ENCODE data around the gene CLSTN2. TPM values are rescaled to one million over a fixed set of nuclear protein-coding genes. Genes with fewer than 3 reads are reported as not detected.

Gene CLSTN2
- total RNA-seq, 4 donors from 2014 or later, result 3.7 to 9.5 (median 7.4) TPM

DNA sequence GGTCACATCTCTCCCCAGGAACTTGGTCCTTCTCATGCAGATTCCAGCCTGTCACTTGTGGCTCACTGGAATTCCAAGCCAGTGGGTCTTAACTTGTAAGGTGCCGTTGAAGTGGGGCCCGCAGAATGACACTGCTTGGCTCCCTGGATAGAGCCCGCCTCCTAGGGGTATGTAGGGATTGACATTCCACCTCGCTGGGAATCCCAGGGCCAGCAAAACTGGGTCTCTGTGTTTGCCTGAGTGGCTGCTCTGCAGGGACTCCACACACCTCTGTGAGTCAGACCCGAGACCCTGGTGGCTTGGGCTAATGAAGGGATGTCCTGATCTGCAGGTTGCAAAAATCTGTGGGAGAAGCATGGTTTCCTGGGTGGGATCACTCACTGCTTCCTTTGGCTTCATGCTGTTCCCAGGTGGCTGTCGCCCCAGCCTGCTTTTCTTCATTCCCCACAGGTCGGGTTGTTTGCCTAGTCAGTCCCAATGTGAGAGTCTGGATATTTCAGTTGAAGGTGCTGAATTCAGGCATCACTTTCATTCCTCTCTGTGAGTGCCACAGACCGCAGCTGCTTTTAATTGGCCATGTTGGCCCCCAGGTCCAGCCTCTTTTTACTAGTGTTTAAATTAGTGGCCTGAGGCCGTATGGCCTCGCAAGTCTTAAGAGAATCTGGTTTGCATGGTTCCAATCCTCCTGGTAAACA lies 586.9 kb downstream of the CLSTN2 start:
- 82% methylated on average over 8 of the region's 10 CpGs for WGBS
- Histone ChIP-seq H3K27me3 (peaks cover 0 to 16% (median 0%) of the 10 kb centered on the region in 4 donors), H3K36me3 (no peaks in the 10 kb centered on the region), H3K9me3 (peaks cover 0 to 15% (median 12%) of the 10 kb centered on the region in 4 donors), H3K27ac (replicated peaks in 1 of 4) (no peak overlapping the region), H3K4me3 (no peak overlapping the region), H3K4me1 (no peaks in the 10 kb centered on the region)
- TF ChIP-seq, protein P1, sequence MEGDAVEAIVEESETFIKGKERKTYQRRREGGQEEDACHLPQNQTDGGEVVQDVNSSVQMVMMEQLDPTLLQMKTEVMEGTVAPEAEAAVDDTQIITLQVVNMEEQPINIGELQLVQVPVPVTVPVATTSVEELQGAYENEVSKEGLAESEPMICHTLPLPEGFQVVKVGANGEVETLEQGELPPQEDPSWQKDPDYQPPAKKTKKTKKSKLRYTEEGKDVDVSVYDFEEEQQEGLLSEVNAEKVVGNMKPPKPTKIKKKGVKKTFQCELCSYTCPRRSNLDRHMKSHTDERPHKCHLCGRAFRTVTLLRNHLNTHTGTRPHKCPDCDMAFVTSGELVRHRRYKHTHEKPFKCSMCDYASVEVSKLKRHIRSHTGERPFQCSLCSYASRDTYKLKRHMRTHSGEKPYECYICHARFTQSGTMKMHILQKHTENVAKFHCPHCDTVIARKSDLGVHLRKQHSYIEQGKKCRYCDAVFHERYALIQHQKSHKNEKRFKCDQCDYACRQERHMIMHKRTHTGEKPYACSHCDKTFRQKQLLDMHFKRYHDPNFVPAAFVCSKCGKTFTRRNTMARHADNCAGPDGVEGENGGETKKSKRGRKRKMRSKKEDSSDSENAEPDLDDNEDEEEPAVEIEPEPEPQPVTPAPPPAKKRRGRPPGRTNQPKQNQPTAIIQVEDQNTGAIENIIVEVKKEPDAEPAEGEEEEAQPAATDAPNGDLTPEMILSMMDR (IDR thresholded peaks at IDR 0.05), result no peak
- no peak for TF ChIP-seq EP300 (IDR thresholded peaks at IDR 0.05)
- TF ChIP-seq POLR2AphosphoS5 (IDR thresholded peaks at IDR 0.05), result no peak
- no peak for TF ChIP-seq POLR2A (IDR thresholded peaks at IDR 0.05; ENCODE audit: low read depth)
- peak; percentile 62 for DNase-seq (ENCODE audit: extremely low spot score)
- intact Hi-C loops (cut with DNase I), result no loop called here

DNA sequence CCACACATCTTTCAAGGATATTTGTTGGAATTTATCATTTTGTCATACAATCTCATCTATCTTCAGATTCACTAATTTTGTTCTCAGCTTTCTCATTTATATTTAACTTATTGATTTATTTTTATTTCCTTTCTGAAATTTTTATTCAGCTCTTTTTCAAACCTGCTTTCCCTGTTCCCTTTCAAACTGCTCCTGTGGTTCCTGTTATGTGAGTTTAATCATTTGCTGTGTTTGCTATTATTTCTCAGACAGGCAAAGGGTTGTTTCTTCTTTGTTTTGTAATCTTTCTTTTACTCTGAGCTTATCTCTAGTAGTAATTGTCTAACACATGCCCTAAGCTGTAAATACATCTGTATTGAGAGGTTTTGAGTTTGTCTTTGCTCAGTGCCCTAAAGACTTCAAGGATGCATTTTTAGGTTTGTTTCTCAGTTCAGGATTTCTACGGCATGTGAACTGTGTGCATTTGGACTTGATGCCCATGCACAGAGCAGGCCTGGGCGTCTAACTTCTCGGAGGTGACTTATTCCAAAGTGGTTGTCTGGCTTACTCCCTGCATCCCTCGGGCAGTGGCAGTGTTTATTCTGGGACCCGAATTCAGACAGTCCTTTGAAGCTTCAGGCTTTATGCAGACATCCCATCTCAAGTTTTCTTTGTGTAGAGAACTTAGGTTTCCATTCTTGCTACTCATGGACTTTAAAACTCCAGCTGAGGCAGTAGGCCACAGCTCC lies 587.8 kb downstream of the CLSTN2 start:
- Histone ChIP-seq H3K4me3 (no peak overlapping the region), H3K27me3 (peaks cover 0 to 16% (median 0%) of the 10 kb centered on the region in 4 donors), H3K4me1 (no peaks in the 10 kb centered on the region), H3K27ac (replicated peaks in 1 of 4) (no peak overlapping the region), H3K36me3 (no peaks in the 10 kb centered on the region), H3K9me3 (peaks cover 0 to 12% (median 6%) of the 10 kb centered on the region in 4 donors)
- intact Hi-C loops (cut with DNase I), result no loop called here
- TF ChIP-seq POLR2AphosphoS5 (IDR thresholded peaks at IDR 0.05) (no peak), POLR2A (IDR thresholded peaks at IDR 0.05; ENCODE audit: low read depth) (no peak), EP300 (IDR thresholded peaks at IDR 0.05) (no peak)
- TF ChIP-seq, protein P1 (IDR thresholded peaks at IDR 0.05), result no peak
- 71% methylated on average over 5 of the region's 5 CpGs for WGBS
- DNase-seq (ENCODE audit: extremely low spot score), result peak; percentile 60

DNA sequence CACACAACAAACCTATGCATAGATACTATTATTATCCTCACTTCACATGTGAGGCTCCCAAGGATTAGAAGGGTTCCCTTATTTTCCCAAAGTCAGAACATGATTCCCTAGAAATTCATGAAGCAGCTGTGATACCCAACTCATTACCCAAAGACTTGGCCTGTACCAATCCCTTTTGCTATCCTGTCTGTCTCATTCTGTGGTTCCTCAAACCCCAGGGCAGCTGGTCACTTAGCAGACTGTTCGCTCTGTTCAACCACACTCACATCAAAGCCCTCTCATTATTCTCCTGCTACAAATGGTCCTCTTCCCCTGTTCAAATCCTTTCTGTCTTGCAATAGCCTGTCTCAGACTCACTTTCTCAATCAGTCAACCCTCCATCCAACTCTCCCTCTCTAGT lies 588.6 kb downstream of the CLSTN2 start:
- no peak overlapping the region for H3K27ac ChIP-seq (replicated peaks in 1 of 4)
- peaks cover 0 to 12% (median 3%) of the 10 kb centered on the region in 4 donors for H3K9me3 ChIP-seq
- H3K36me3 ChIP-seq, result no peaks in the 10 kb centered on the region
- intact Hi-C loops (cut with DNase I), result no loop called here
- H3K4me1 ChIP-seq, result no peaks in the 10 kb centered on the region
- peaks cover 0 to 16% (median 0%) of the 10 kb centered on the region in 4 donors for H3K27me3 ChIP-seq
- WGBS, result 90% methylated on average over 1 of the region's 1 CpG
- H3K4me3 ChIP-seq, result no peak overlapping the region
- DNase-seq (ENCODE audit: extremely low spot score), result no peak
- TF ChIP-seq, protein P1 (IDR thresholded peaks at IDR 0.05), result no peak
- TF ChIP-seq EP300 (IDR thresholded peaks at IDR 0.05) (no peak), POLR2AphosphoS5 (IDR thresholded peaks at IDR 0.05) (no peak), POLR2A (IDR thresholded peaks at IDR 0.05; ENCODE audit: low read depth) (no peak)

DNA sequence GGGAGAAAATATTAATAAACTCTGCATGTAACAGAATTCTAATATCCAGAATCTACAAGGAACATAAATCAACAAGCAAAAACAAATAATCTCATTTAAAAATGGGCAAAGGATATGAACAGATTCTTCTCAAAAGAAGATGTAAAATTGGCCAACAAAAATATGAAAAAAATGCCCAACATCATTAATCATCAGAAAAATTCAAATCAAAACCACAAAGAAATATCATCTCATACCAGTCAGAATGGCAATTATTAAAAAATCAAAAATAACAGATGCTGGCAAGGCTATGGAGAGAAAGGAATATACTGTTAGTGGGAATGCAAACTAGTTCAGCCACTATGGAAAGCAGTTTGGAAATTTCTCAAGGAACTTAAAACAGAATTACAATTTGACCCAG lies 592.2 kb downstream of the CLSTN2 start:
- no peak for DNase-seq (ENCODE audit: extremely low spot score)
- Histone ChIP-seq H3K36me3 (no peaks in the 10 kb centered on the region), H3K4me1 (peaks cover 0 to 14% (median 3%) of the 10 kb centered on the region in 4 donors), H3K9me3 (no peaks in the 10 kb centered on the region), H3K4me3 (no peak overlapping the region), H3K27me3 (peaks cover 0 to 5% (median 0%) of the 10 kb centered on the region in 4 donors), H3K27ac (replicated peaks in 1 of 4) (no peak overlapping the region)
- no peak for TF ChIP-seq POLR2A (IDR thresholded peaks at IDR 0.05; ENCODE audit: low read depth)
- TF ChIP-seq EP300 (IDR thresholded peaks at IDR 0.05), result no peak
- intact Hi-C loops (cut with DNase I), result no loop called here

DNA sequence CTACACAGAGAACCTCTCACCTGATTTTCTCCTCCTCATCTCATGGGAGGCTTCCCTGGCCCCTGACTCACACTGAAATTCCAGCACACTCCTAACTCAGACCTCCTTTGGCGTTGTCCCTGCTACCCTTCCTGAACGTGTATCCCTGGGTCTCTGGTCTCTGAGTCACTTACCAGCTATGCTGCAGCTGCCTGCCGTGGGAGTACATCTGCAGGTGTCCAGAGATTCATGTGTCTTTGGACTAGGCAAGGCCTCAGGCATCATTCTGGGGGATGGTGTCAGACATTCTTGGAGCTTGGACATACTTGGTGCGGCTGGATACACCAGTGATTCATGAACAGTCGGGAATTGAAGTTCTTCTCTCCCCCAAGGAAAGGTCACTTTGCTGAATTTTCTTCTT lies 594.1 kb downstream of the CLSTN2 start:
- TF ChIP-seq POLR2AphosphoS5 (IDR thresholded peaks at IDR 0.05), result no peak
- no peak for TF ChIP-seq POLR2A (IDR thresholded peaks at IDR 0.05; ENCODE audit: low read depth)
- TF ChIP-seq, protein P1 (IDR thresholded peaks at IDR 0.05), result no peak
- TF ChIP-seq EP300 (IDR thresholded peaks at IDR 0.05), result no peak
- Histone ChIP-seq H3K4me1 (peaks cover 0 to 14% (median 3%) of the 10 kb centered on the region in 4 donors), H3K9me3 (peaks cover 0 to under 1% (median 0%) of the 10 kb centered on the region in 4 donors), H3K27ac (replicated peaks in 1 of 4) (no peak overlapping the region), H3K4me3 (no peak overlapping the region), H3K36me3 (no peaks in the 10 kb centered on the region), H3K27me3 (no peaks in the 10 kb centered on the region)
- DNase-seq (ENCODE audit: extremely low spot score), result peak; percentile 91
- intact Hi-C loops (cut with DNase I), result no loop called here
- WGBS, result 52% methylated on average over 5 of the region's 5 CpGs

Data from esophagus muscularis mucosa (tissue), 4 donors.